K562 (cell line): ENCODE data around the gene SLC2A6.

ENCODE experiments used
- NCOA2 ChIP-seq, 2 experiments: fragments of 450-650 bp; IDR thresholded peaks; 2 replicates each; pipeline ENCODE4 v1.6.1; 2018; ENCODE audit warnings: mild to moderate bottlenecking in 2 of 2, moderate library complexity in 1 of 2; ENCODE audit not compliant: partially characterized antibody in 2 of 2
- ZNF282 ChIP-seq: sonication (generic); formaldehyde crosslinking; IDR thresholded peaks from 2 replicates; pipeline ENCODE4 v1.8.1; 2023; ENCODE audit warnings: missing genetic modification reagents
- TF ChIP-seq, protein P1 (sequence below): IDR thresholded peaks from 2 replicates; pipeline ENCODE4 v1.6.1; 2014; ENCODE audit warnings: antibody characterized with exemption
- TF ChIP-seq, protein P2 (sequence below), 3 experiments: IDR thresholded peaks in 2 of 3; conservative IDR thresholded peaks in 1 of 3; 2 replicates each; pipeline ENCODE4 v1.5.1; 2011 to 2012; ENCODE audit warnings: low read length in 3 of 3, mild to moderate bottlenecking in 3 of 3, control low read depth in 2 of 3, improper control_type of control experiment in 1 of 3, inconsistent platforms in 1 of 3, low read depth in 1 of 3, mixed read lengths in 1 of 3, moderate library complexity in 1 of 3; ENCODE audit not compliant: insufficient read depth in 2 of 3

DNA sequence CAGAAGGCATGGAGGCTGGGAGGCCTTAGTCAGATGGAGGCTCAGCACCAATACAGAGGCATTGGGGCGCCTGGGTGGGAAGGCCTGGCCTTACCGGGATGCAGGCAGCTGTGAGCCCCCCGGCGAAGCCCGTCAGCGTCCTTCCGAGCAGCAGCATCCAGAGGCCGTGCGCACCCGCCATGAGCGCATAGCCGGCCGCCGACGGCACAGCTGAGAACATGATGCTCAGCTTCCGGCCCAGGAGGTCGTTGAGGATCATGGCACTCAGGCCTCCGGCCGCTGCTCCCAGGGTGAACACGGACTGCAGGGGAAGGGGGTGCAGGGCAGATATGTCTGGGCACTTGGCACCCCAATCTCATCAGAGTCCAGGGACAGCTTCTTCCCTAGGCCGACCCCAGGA lies 2.0 kb downstream of the SLC2A6 start:
- TF ChIP-seq, protein P1, sequence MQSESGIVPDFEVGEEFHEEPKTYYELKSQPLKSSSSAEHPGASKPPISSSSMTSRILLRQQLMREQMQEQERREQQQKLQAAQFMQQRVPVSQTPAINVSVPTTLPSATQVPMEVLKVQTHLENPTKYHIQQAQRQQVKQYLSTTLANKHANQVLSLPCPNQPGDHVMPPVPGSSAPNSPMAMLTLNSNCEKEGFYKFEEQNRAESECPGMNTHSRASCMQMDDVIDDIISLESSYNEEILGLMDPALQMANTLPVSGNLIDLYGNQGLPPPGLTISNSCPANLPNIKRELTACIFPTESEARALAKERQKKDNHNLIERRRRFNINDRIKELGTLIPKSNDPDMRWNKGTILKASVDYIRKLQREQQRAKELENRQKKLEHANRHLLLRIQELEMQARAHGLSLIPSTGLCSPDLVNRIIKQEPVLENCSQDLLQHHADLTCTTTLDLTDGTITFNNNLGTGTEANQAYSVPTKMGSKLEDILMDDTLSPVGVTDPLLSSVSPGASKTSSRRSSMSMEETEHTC, result no peak
- TF ChIP-seq NCOA2 (IDR thresholded peaks at IDR 0.05; ENCODE audit: partially characterized antibody in 2 of 2), result no peak
- no peak for TF ChIP-seq ZNF282 (CRISPR knock-in tag)
- TF ChIP-seq, protein P2, sequence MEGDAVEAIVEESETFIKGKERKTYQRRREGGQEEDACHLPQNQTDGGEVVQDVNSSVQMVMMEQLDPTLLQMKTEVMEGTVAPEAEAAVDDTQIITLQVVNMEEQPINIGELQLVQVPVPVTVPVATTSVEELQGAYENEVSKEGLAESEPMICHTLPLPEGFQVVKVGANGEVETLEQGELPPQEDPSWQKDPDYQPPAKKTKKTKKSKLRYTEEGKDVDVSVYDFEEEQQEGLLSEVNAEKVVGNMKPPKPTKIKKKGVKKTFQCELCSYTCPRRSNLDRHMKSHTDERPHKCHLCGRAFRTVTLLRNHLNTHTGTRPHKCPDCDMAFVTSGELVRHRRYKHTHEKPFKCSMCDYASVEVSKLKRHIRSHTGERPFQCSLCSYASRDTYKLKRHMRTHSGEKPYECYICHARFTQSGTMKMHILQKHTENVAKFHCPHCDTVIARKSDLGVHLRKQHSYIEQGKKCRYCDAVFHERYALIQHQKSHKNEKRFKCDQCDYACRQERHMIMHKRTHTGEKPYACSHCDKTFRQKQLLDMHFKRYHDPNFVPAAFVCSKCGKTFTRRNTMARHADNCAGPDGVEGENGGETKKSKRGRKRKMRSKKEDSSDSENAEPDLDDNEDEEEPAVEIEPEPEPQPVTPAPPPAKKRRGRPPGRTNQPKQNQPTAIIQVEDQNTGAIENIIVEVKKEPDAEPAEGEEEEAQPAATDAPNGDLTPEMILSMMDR (IDR thresholded peaks at IDR 0.05 in 2 of 3, conservative IDR thresholded peaks at IDR 0.05 in 1 of 3; ENCODE audit: insufficient read depth in 2 of 3, low read depth in 1 of 3, low read length in 3 of 3), result no peak
